Loucy (cell line): ENCODE data around the gene EEF1A2.

Source experiments
- H2AFZ ChIP-seq: fragments of 200-600 bp; sonication (generic); 2 replicates; pipeline ENCODE4 v1.6.0; 2016; ENCODE audit warnings: antibody characterized with exemption, mild to moderate bottlenecking, low read length, moderate library complexity
- H3F3A ChIP-seq: fragments of 200-600 bp; 2 replicates; pipeline ENCODE4 v1.6.0; 2016; ENCODE audit warnings: antibody characterized with exemption, low read depth, mild to moderate bottlenecking
- H3K27me3 ChIP-seq: fragments of 200-600 bp; sonication (generic); 2 replicates; pipeline ENCODE4 v1.6.1; 2014; ENCODE audit warnings: low read length, mild to moderate bottlenecking; ENCODE audit not compliant: insufficient read depth, poor library complexity, severe bottlenecking
- H3K36me3 ChIP-seq: fragments of 200-600 bp; sonication (generic); 2 replicates; pipeline ENCODE4 v1.6.1; 2016; ENCODE audit warnings: low read length; ENCODE audit not compliant: insufficient read depth
- H3K4me1 ChIP-seq: fragments of 200-600 bp; sonication (generic); 2 replicates; pipeline ENCODE4 v1.5.1; 2014; ENCODE audit warnings: low read length, mild to moderate bottlenecking; ENCODE audit not compliant: insufficient read depth, poor library complexity, severe bottlenecking
- H3K4me2 ChIP-seq: fragments of 200-600 bp; sonication (generic); 2 replicates; pipeline ENCODE4 v1.6.0; 2014; ENCODE audit warnings: antibody characterized with exemption, low read length, low read depth, mild to moderate bottlenecking; ENCODE audit not compliant: poor library complexity, severe bottlenecking
- H3K4me3 ChIP-seq: fragments of 200-600 bp; sonication (generic); 2 replicates; pipeline ENCODE4 v1.5.1; 2014; ENCODE audit warnings: low read length, mild to moderate bottlenecking, mixed read lengths; ENCODE audit not compliant: poor library complexity, severe bottlenecking
- H3K79me2 ChIP-seq: fragments of 200-600 bp; sonication (generic); 2 replicates; pipeline ENCODE4 v1.6.1; 2014; ENCODE audit warnings: low read length; ENCODE audit not compliant: insufficient read depth
- H3K9ac ChIP-seq: fragments of 200-600 bp; sonication (generic); 2 replicates; pipeline ENCODE4 v1.6.0; 2014; ENCODE audit warnings: mild to moderate bottlenecking, low read depth, low read length, moderate library complexity; ENCODE audit not compliant: poor library complexity, severe bottlenecking
- H3K9me2 ChIP-seq: fragments of 200-600 bp; sonication (generic); replicated peaks from 2 replicates; pipeline ENCODE4 v1.6.1; 2016; ENCODE audit warnings: low read depth, low read length, mixed read lengths
- H3K9me3 ChIP-seq: fragments of 200-600 bp; sonication (generic); 2 replicates; pipeline ENCODE4 v1.6.1; 2014; ENCODE audit warnings: mild to moderate bottlenecking, antibody characterized with exemption, low read length, low read depth; ENCODE audit not compliant: insufficient read depth
- H4K20me1 ChIP-seq: fragments of 200-600 bp; sonication (generic); 2 replicates; pipeline ENCODE4 v1.6.0; 2014; ENCODE audit warnings: antibody characterized with exemption, low read length, mild to moderate bottlenecking; ENCODE audit not compliant: insufficient read depth, poor library complexity, severe bottlenecking
- CTCF ChIP-seq: fragments of 200-600 bp; sonication (generic); conservative IDR thresholded peaks from 2 replicates; pipeline ENCODE4 v1.5.1; 2014; ENCODE audit warnings: mild to moderate bottlenecking, antibody characterized with exemption, low read length
- EZH2phosphoT487 ChIP-seq: fragments of 200-600 bp; IDR thresholded peaks from 2 replicates; pipeline ENCODE4 v1.6.1; 2018; ENCODE audit warnings: antibody characterized with exemption, mild to moderate bottlenecking, moderate library complexity, borderline replicate concordance

EEF1A2 gene

GRCh38 chr20:63438121-63438520 lies 60.8 kb downstream of the EEF1A2 start:
- no peak overlapping the region for H3K9ac ChIP-seq
- H3K4me2 ChIP-seq = no peak overlapping the region
- 0 out of 2 replicates have a peak, but pooled peaks cover 6% of the 10 kb centered on the region for H3F3A ChIP-seq
- no peaks in the 10 kb centered on the region for H3K9me3 ChIP-seq
- H4K20me1 ChIP-seq = no peaks in the 10 kb centered on the region
- TF ChIP-seq CTCF (no peak), EZH2phosphoT487 (no peak)
- H3K36me3 ChIP-seq = no peaks in the 10 kb centered on the region
- no peaks in the 10 kb centered on the region for H3K9me2 ChIP-seq
- no peaks in the 10 kb centered on the region for H3K79me2 ChIP-seq
- no peaks in the 10 kb centered on the region for H3K27me3 ChIP-seq
- H3K4me1 ChIP-seq = peaks cover 21% of the 10 kb centered on the region
- no peak overlapping the region for H2AFZ ChIP-seq
- H3K4me3 ChIP-seq = no peak overlapping the region
